ENCODE results near the gene RBP2. TPM values are rescaled to one million over a fixed set of nuclear protein-coding genes. Genes with fewer than 3 reads are reported as not detected.

Gene RBP2
- total and polyA plus RNA-seq, 9 of the 15 experiments (the other 6 are each of a cell fraction or from before 2014, with no cell fraction given): not detected

- no peaks in the 10 kb centered on the region for H4K20me1 ChIP-seq (replicated peaks; ENCODE audit: control insufficient read depth, insufficient read depth, low read length)
- no peak overlapping the region for H3K4me3 ChIP-seq
- ChIA-PET POLR2A (no interaction called here), CTCF (ENCODE audit: low intra/inter-chr PET ratio) (no interaction called here)
- FAIRE-seq: no peak
- H3K9me1 ChIP-seq (ENCODE audit: control insufficient read depth, insufficient read depth, low read length): no peaks in the 10 kb centered on the region
- no TSS peak for BruUV-seq (replicated peaks)
- no peaks in the 10 kb centered on the region for H3K79me2 ChIP-seq (ENCODE audit: control insufficient read depth, insufficient read depth, low read length)
- ATAC-seq: no peak
- H2AFZ ChIP-seq (ENCODE audit: low read depth, low read length): no peak overlapping the region
- no peak overlapping the region for H3K4me2 ChIP-seq (ENCODE audit: insufficient read depth, low read length)
- H3K4me1 ChIP-seq (replicated peaks in 1 of 2; ENCODE audit: control insufficient read depth in 2 of 2, insufficient read depth in 2 of 2, low read length in 2 of 2): no peaks in the 10 kb centered on the region
- no peaks in the 10 kb centered on the region for H3K36me3 ChIP-seq (ENCODE audit: control insufficient read depth, insufficient read depth, low read length)
- no peak for DNase-seq (ENCODE audit: extremely low read depth in 1 of 4, low spot score in 3 of 4)
- 0% methylated on average over 1 of the region's 1 CpG for WGBS (ENCODE audit: insufficient coverage, low coverage, missing lambda C conversion rate)
- peaks cover 0 to 7% of the 10 kb centered on the region in 2 experiments; a peak in 1 of 5 replicates for H3K27me3 ChIP-seq (ENCODE audit: control insufficient read depth in 2 of 2, insufficient read depth in 2 of 2, low read length in 2 of 2)
- in situ Hi-C loops (cut with MboI) (no loop called here), intact Hi-C loops (cut with micrococcal nuclease) (no loop called here)
- H3K9me3 ChIP-seq (replicated peaks; ENCODE audit: control insufficient read depth, insufficient read depth, low read depth, low read length): no peaks in the 10 kb centered on the region
- no peak overlapping the region for H3K9ac ChIP-seq (ENCODE audit: insufficient read depth in 1 of 2, low read depth in 2 of 2, low read length in 2 of 2)
- no peak overlapping the region for H3K27ac ChIP-seq (ENCODE audit: extremely low read depth, low read depth, low read length)
- no peak for TF ChIP-seq POLR2G (IDR thresholded peaks at IDR 0.05; ENCODE audit: low read depth, low read length)
- no peak for TF ChIP-seq SIRT6 (IDR thresholded peaks at IDR 0.05; ENCODE audit: low read depth, low read length)
- TF ChIP-seq CREB1 (IDR thresholded peaks at IDR 0.05): no peak
- TF ChIP-seq CREB1 (CRISPR knock-in tag; IDR thresholded peaks at IDR 0.05): no peak
- TF ChIP-seq ETV5 (CRISPR knock-in tag; IDR thresholded peaks at IDR 0.05; ENCODE audit: low read depth): no peak
- no peak for TF ChIP-seq ZNF668 (CRISPR knock-in tag; IDR thresholded peaks at IDR 0.05)
- no peak for TF ChIP-seq ZNF133 (CRISPR knock-in tag; IDR thresholded peaks at IDR 0.05)
- TF ChIP-seq RFX1 (IDR thresholded peaks at IDR 0.05): peak; percentile 46; the same call in 1 of the 2 replicates
- no peak for TF ChIP-seq MTA1 (IDR thresholded peaks at IDR 0.05; ENCODE audit: borderline replicate concordance)
Observed at GRCh38 chr3:139434228-139434627, 42.1 kb downstream of the RBP2 start.

All from K562 (cell line).